B cell (primary cell): ENCODE measurements around the gene PIK3R4. TPM values are rescaled to one million over a fixed set of nuclear protein-coding genes. Genes with fewer than 3 reads are reported as not detected.

Source experiments
- ATAC-seq: fragments of 200-7000 bp; cut with Tn5 transposase; one replicate; pipeline ENCODE4 v1.10.0; 2021; ENCODE audit warnings: low read depth, mild to moderate bottlenecking, moderate number of reproducible peaks, moderate library complexity
- CTCF ChIA-PET: fragments of 350-600 bp; sonication (Branson Sonifier 250); formaldehyde crosslinking; loops from one replicate; lab custom pipeline; 2021; ENCODE audit warnings: antibody characterized with exemption, inconsistent platforms; lab: Charles Lee
- POLR2A ChIA-PET: fragments of 350-600 bp; sonication (Branson Sonifier 250); formaldehyde crosslinking; loops from one replicate; lab custom pipeline; 2021; ENCODE audit warnings: antibody characterized with exemption; lab: Charles Lee
- DNase-seq: peaks from one replicate; pipeline ENCODE4 v3.0.0; 2013
- H2AFZ ChIP-seq: 2 replicates; pipeline ENCODE4 v1.6.1; 2012; ENCODE audit warnings: mild to moderate bottlenecking, low read depth, low read length; ENCODE audit not compliant: insufficient read depth, poor library complexity, severe bottlenecking
- H3K27ac ChIP-seq, 2 donors: 1 replicate in 1 of 2; 2 replicates in 1 of 2; pipeline ENCODE4 v1.5.1; 2012 to 2013; ENCODE audit warnings: low read length in 2 of 2, mild to moderate bottlenecking in 2 of 2, moderate library complexity in 1 of 2
- H3K27me3 ChIP-seq, 4 experiments: fragments of 200-600 bp in 1 of 4; sonication (generic) in 1 of 4; replicated peaks in 1 of 4; 1 replicate in 2 of 4; 2 replicates in 2 of 4; pipeline versions ENCODE4 v1.6.1 to v1.7.0; 2013 to 2016; ENCODE audit warnings: low read length in 3 of 4, mild to moderate bottlenecking in 2 of 4, mixed read lengths in 1 of 4, moderate library complexity in 1 of 4; ENCODE audit not compliant: insufficient read depth in 4 of 4, control insufficient read depth in 3 of 4; ENCODE audit errors: control extremely low read depth in 1 of 4
- H3K36me3 ChIP-seq, 2 experiments: replicated peaks in 1 of 2; 1 replicate in 1 of 2; 2 replicates in 1 of 2; pipeline versions ENCODE4 v1.6.1 to v1.7.1; 2013; ENCODE audit warnings: low read length in 1 of 2; ENCODE audit not compliant: insufficient read depth in 2 of 2, control insufficient read depth in 1 of 2; ENCODE audit errors: control extremely low read depth in 1 of 2, extremely low read depth in 1 of 2
- H3K4me1 ChIP-seq, 2 donors: fragments of 200-600 bp in 1 of 2; sonication (generic) in 1 of 2; 1 replicate in 1 of 2; 2 replicates in 1 of 2; pipeline versions ENCODE4 v1.5.1 to v1.6.1; 2013 to 2017; ENCODE audit warnings: low read length in 2 of 2; ENCODE audit not compliant: control insufficient read depth in 2 of 2, insufficient read depth in 2 of 2
- H3K4me2 ChIP-seq: replicated peaks from 2 replicates; pipeline ENCODE3; 2012; ENCODE audit warnings: mild to moderate bottlenecking, low read depth, low read length; ENCODE audit not compliant: poor library complexity, severe bottlenecking
- H3K4me3 ChIP-seq, 5 experiments: fragments of 200-600 bp in 1 of 5; sonication (generic) in 1 of 5; 1 replicate in 3 of 5; 2 replicates in 2 of 5; pipeline versions ENCODE4 v1.5.1 to v1.7.0; 2011 to 2016; ENCODE audit warnings: low read length in 4 of 5, mild to moderate bottlenecking in 4 of 5, low read depth in 2 of 5, control low read depth in 1 of 5, moderate library complexity in 1 of 5; ENCODE audit not compliant: insufficient read depth in 1 of 5; ENCODE audit errors: control extremely low read depth in 1 of 5, extremely low read depth in 1 of 5
- H3K79me2 ChIP-seq: fragments of 200-600 bp; sonication (generic); one replicate; pipeline ENCODE4 v1.6.0; 2016; ENCODE audit warnings: low read length; ENCODE audit not compliant: control insufficient read depth, insufficient read depth
- H3K9ac ChIP-seq: fragments of 200-600 bp; sonication (generic); 2 replicates; pipeline ENCODE4 v1.6.1; 2017; ENCODE audit warnings: mild to moderate bottlenecking, low read length, moderate library complexity
- H3K9me3 ChIP-seq, 3 donors: one replicate each; pipeline versions ENCODE4 v1.6.1 to v1.7.1; 2013; ENCODE audit warnings: low read length in 2 of 3; ENCODE audit not compliant: control insufficient read depth in 2 of 3, insufficient read depth in 1 of 3; ENCODE audit errors: control extremely low read depth in 1 of 3
- H4K20me1 ChIP-seq: 2 replicates; pipeline ENCODE4 v1.6.0; 2012; ENCODE audit warnings: mild to moderate bottlenecking, low read length; ENCODE audit not compliant: insufficient read depth, control insufficient read depth, poor library complexity, severe bottlenecking
- H3K27ac Mint-ChIP-seq: one replicate; pipeline ENCODE4 v1.8.0; 2021; ENCODE audit warnings: mixed read lengths
- H3K27me3 Mint-ChIP-seq: one replicate; pipeline ENCODE4 v1.8.0; 2021; ENCODE audit warnings: mixed read lengths
- H3K4me1 Mint-ChIP-seq: one replicate; pipeline ENCODE4 v1.8.0; 2021; ENCODE audit warnings: mixed read lengths
- H3K4me3 Mint-ChIP-seq: one replicate; pipeline ENCODE4 v1.8.0; 2021; ENCODE audit warnings: mixed read lengths
- H3K9me3 Mint-ChIP-seq: one replicate; pipeline ENCODE4 v1.8.0; 2022; ENCODE audit warnings: mixed read lengths; ENCODE audit not compliant: insufficient read depth
- EZH2 ChIP-seq: IDR thresholded peaks from 2 replicates; pipeline ENCODE4 v1.6.1; 2012; ENCODE audit warnings: borderline replicate concordance, low read depth, mild to moderate bottlenecking, moderate library complexity, low read length; ENCODE audit not compliant: insufficient read depth, poor library complexity, severe bottlenecking
- WGBS: methylation state at CpG from one replicate; pipeline ENCODE4 v1.1.5; 2013; ENCODE audit warnings: missing lambda C conversion rate; ENCODE audit not compliant: insufficient coverage; 5-methylcytosine and 5-hydroxymethylcytosine counted together
- intact Hi-C: fragments of 100-400 bp; cut with micrococcal nuclease; formaldehyde crosslinking; loops from one replicate; pipeline ENCODE4 v1.10.0; 2022
- polyA minus RNA-seq: library from RNA; depleted of rRNA, polyadenylated mRNA; stranded (reverse); fragments of >200 nt; gene quantifications from 2 replicates; pipeline ENCODE4 v1.2.3, GENCODE V29; 2012
- polyA plus RNA-seq: library from polyadenylated mRNA; depleted of rRNA; stranded (reverse); fragments of >200 nt; gene quantifications from 2 replicates; pipeline ENCODE4 v1.2.3, GENCODE V29; 2012
- total RNA-seq, 2 donors: library from RNA; stranded (reverse); fragments of 120-200 nt in 1 of 2; gene quantifications; 1 replicate in 1 of 2; 2 replicates in 1 of 2; pipeline versions ENCODE4 v1.2.3 to v1.2.4, GENCODE V29; 2013 to 2022
- TF ChIP-seq, protein P1 (sequence below): fragments of 200-600 bp; IDR thresholded peaks from one replicate; pipeline ENCODE4 v1.8.0; 2022; ENCODE audit warnings: antibody characterized with exemption, mild to moderate bottlenecking

The PIK3R4 gene
- total RNA-seq, result 27.1 and 32.8 TPM in 2 replicates
- total RNA-seq (2013), result 29.6 TPM
- 23.9 and 25.2 TPM in 2 replicates for polyA plus RNA-seq
- polyA minus RNA-seq, result 15.5 and 20.9 TPM in 2 replicates

DNA sequence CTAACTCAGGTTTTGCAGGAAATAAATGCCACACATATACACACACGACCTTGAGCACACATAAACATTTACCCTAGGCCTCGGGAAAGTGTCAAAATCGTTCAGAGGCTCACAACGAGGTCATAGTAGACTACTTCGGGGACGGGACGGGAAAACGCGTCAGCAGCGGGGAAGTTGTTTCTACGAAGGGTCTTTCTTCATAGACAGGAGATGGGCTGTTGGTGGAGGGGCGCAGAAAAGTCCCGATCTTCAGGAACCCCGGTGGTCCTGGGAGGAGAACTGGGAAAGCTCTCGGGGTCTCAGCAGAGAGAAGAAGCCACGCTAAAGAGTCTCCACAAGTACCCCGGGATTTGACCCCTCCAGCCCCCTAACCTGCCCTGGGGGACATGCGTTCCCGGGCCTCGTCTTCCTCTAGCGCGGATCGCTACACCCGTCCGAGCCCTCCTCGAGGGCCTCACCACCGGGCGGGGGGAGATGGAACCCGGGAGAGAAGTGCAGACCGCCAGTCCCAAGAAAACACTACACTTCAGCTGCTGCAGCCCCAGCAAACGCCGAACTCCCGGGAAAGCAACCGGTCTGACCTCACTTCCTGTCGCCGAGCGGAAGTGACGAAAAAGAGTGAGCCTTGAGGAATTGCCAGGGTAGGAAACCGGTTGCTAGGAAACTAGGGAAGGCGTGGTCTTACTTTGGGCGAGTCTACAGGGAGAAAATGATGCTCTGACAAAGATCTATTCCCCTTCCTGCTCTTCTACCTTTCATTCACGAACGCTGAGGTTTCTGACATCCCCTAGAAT, at the start of gene PIK3R4:
Gene PIK3R4, minus strand, starts transcription at position 584 of the 794 bp plus-strand sequence. CDS start 1,611 bp downstream, outside the sequence.
- peak within 1 kb of the TSS; percentile 92 for H2AFZ ChIP-seq
- peak within 1 kb of the TSS; percentile 96 for H3K4me3 Mint-ChIP-seq
- H3K4me2 ChIP-seq, result peak within 1 kb of the TSS; percentile 86
- ChIA-PET CTCF (interaction anchor here (1.0 to 2.4 kb wide), 3 partner anchors 145 to 151 kb away, joined by 3 to 9 read pairs (median 5); partner anchors contain the start of gene ATP2C1), POLR2A (interaction anchor here (0.7 kb wide), 1 partner anchor 1976 kb away, joined by 6 read pairs; no protein-coding TSS in a partner anchor)
- intact Hi-C loops, result loop anchor here (1.0 to 10.0 kb wide), 6 partner anchors 147 to 1671 kb away; partner anchors contain the start of genes ASTE1, DNAJC13, MRPL3 and NEK11
- H3K27me3 ChIP-seq, result no peaks in the 10 kb centered on the region
- 0% methylated on average over 29 of the region's 43 CpGs for WGBS
- peak within 1 kb of the TSS; percentile 76 to 93 for H3K27ac ChIP-seq
- no peaks in the 10 kb centered on the region for H3K27me3 Mint-ChIP-seq
- peak; percentile 97 for DNase-seq
- no peaks in the 10 kb centered on the region for H3K9me3 Mint-ChIP-seq
- peak within 1 kb of the TSS; percentile 95 for H3K27ac Mint-ChIP-seq
- H3K4me3 ChIP-seq, result peak within 1 kb of the TSS; percentile 71 to 96 (median 95)
- TF ChIP-seq, protein P1, sequence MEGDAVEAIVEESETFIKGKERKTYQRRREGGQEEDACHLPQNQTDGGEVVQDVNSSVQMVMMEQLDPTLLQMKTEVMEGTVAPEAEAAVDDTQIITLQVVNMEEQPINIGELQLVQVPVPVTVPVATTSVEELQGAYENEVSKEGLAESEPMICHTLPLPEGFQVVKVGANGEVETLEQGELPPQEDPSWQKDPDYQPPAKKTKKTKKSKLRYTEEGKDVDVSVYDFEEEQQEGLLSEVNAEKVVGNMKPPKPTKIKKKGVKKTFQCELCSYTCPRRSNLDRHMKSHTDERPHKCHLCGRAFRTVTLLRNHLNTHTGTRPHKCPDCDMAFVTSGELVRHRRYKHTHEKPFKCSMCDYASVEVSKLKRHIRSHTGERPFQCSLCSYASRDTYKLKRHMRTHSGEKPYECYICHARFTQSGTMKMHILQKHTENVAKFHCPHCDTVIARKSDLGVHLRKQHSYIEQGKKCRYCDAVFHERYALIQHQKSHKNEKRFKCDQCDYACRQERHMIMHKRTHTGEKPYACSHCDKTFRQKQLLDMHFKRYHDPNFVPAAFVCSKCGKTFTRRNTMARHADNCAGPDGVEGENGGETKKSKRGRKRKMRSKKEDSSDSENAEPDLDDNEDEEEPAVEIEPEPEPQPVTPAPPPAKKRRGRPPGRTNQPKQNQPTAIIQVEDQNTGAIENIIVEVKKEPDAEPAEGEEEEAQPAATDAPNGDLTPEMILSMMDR, result no peak
- no peak for TF ChIP-seq EZH2
- ATAC-seq, result peak; percentile 85
- no peaks in the 10 kb centered on the region for H3K9me3 ChIP-seq
- peak within 1 kb of the TSS; percentile 93 for H3K9ac ChIP-seq
- H3K4me1 Mint-ChIP-seq, result peaks cover 42% of the 10 kb centered on the region
- peaks cover 54% of the 10 kb centered on the region for H3K79me2 ChIP-seq
- peaks cover under 1 to 18% of the 10 kb centered on the region in 2 experiments for H3K36me3 ChIP-seq
- peaks cover 24 to 28% of the 10 kb centered on the region in 2 donors for H3K4me1 ChIP-seq
- H4K20me1 ChIP-seq, result peaks cover 6% of the 10 kb centered on the region

DNA sequence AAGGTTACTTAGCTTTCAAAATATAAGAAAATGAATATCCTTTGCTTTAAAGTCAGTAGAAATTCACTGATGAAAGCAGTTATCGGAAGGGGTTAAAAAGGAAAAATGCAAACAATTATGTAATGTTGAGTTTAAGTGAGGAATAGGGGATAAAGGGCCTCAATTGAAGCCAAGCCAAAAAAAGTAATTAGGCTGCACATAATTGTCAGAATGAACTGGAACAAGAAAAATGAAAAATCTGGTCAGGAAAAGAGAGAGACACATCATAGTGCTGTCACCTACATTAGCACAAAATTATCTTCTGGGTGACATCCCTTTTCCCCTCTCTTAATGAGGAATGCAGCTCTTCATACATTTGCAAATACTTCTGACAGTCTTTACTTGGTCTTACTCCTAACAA, 48.8 kb upstream of the PIK3R4 start:
- no peaks in the 10 kb centered on the region for H3K9me3 Mint-ChIP-seq
- ChIA-PET CTCF (no interaction called here), POLR2A (no interaction called here)
- intact Hi-C loops, result no loop called here
- 100% methylated on average over 1 of the region's 1 CpG for WGBS
- Histone ChIP-seq H3K36me3 (no peaks in the 10 kb centered on the region), H4K20me1 (no peaks in the 10 kb centered on the region), H3K27me3 (no peaks in the 10 kb centered on the region), H3K9ac (no peak overlapping the region), H3K4me3 (no peak overlapping the region), H3K4me1 (no peaks in the 10 kb centered on the region), H2AFZ (no peak overlapping the region), H3K79me2 (no peaks in the 10 kb centered on the region), H3K27ac (no peak overlapping the region), H3K4me2 (no peak overlapping the region), H3K9me3 (no peaks in the 10 kb centered on the region)
- no peaks in the 10 kb centered on the region for H3K4me1 Mint-ChIP-seq
- H3K4me3 Mint-ChIP-seq, result no peak overlapping the region
- DNase-seq (no peak), ATAC-seq (no peak)
- no peak overlapping the region for H3K27ac Mint-ChIP-seq
- H3K27me3 Mint-ChIP-seq, result peaks cover 25% of the 10 kb centered on the region
- TF ChIP-seq, protein P1, result no peak
- TF ChIP-seq EZH2, result no peak
